Activated CD4-positive, alpha-beta T cell treated with anti-CD3 and anti-CD28 coated beads for 36 hours (primary cell): Measurements from ENCODE around the gene GRAMD4. TPM values are rescaled to one million over a fixed set of nuclear protein-coding genes. Genes with fewer than 3 reads are reported as not detected.
A peak's percentile ranks its signal among the peaks of the same experiment; 100 is the strongest.

ENCODE experiments used
- ATAC-seq: fragments of 200-7000 bp; cut with Tn5 transposase; one replicate; pipeline ENCODE4 v1.10.0; 2021; ENCODE audit warnings: mild to moderate bottlenecking, moderate library complexity
- CTCF ChIA-PET: fragments of 350-600 bp; sonication (Branson Sonifier 250); formaldehyde crosslinking; loops from one replicate; lab custom pipeline; 2021; ENCODE audit warnings: antibody characterized with exemption; lab: Charles Lee
- POLR2A ChIA-PET: fragments of 350-600 bp; sonication (Branson Sonifier 250); formaldehyde crosslinking; loops from one replicate; lab custom pipeline; 2021; ENCODE audit warnings: antibody characterized with exemption, inconsistent platforms; lab: Charles Lee
- DNase-seq: peaks from one replicate; pipeline ENCODE4 v3.0.0-alpha.2; 2020
- H3K27ac Mint-ChIP-seq: one replicate; pipeline ENCODE4 v1.8.0; 2021; ENCODE audit warnings: mixed read lengths
- H3K27me3 Mint-ChIP-seq: one replicate; pipeline ENCODE4 v1.8.0; 2021; ENCODE audit warnings: mixed read lengths
- H3K36me3 Mint-ChIP-seq: one replicate; pipeline ENCODE4 v1.8.0; 2021; ENCODE audit warnings: low read depth, mixed read lengths
- H3K4me1 Mint-ChIP-seq: one replicate; pipeline ENCODE4 v1.8.0; 2021; ENCODE audit warnings: mixed read lengths
- H3K4me3 Mint-ChIP-seq: one replicate; pipeline ENCODE4 v1.8.0; 2021; ENCODE audit warnings: mild to moderate bottlenecking, moderate library complexity, mixed read lengths
- H3K9me3 Mint-ChIP-seq: one replicate; pipeline ENCODE4 v1.8.0; 2021; ENCODE audit warnings: low read depth, mixed read lengths
- intact Hi-C, 2 experiments: fragments of 100-400 bp; cut with DNase I in 1 of 2; cut with micrococcal nuclease in 1 of 2; formaldehyde crosslinking; loops; one replicate each; pipeline versions ENCODE4 v1.14.2 to v1.15.1; 2022 to 2024; cut with DNase I, micrococcal nuclease
- total RNA-seq, 2 experiments: library from RNA; stranded (reverse); gene quantifications; one replicate each; pipeline ENCODE4 v1.2.3, GENCODE V29; 2021

GRAMD4 gene
- total RNA-seq, 2 experiments from 2014 or later = 25.7 to 40.7 TPM

DNA sequence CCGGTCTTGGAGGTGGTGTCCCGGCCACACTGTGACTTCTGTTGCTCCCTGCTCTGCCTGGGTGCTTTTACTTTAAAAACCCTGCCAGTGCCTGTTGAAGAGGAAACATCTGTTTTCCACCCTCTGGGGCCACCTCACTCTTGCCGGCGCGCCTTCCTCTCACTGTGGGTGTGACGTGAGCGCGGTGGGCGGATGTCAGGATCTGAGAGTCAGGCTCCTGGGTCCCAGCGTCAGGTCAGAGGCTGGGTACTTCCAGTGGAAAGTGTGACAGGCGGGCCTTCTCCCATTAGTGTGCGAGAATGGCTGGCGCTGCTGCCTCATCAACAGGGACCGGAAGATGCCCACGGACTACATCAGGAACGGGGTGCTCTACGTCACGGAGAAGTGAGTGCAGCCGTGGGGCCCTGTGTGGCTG, 54.2 kb downstream of the GRAMD4 start:
- Mint-ChIP-seq H3K27me3 (no peaks in the 10 kb centered on the region), H3K36me3 (peaks cover 22% of the 10 kb centered on the region), H3K4me1 (peaks cover 49% of the 10 kb centered on the region), H3K9me3 (no peaks in the 10 kb centered on the region), H3K4me3 (peak overlapping the region; percentile 85), H3K27ac (peak overlapping the region; percentile 96)
- peak; percentile 99 for DNase-seq
- ChIA-PET POLR2A (no interaction called here), CTCF (no interaction called here)
- peak; percentile 94 for ATAC-seq
- intact Hi-C loops = loop anchor here (1.0 to 5.0 kb wide), 15 partner anchors 13 to 637 kb away; partner anchors contain the start of genes CDPF1 (in 1 of the 2), CERK (in 1 of the 2), TBC1D22A (in 1 of the 2) and TRMU (in 1 of the 2)

DNA sequence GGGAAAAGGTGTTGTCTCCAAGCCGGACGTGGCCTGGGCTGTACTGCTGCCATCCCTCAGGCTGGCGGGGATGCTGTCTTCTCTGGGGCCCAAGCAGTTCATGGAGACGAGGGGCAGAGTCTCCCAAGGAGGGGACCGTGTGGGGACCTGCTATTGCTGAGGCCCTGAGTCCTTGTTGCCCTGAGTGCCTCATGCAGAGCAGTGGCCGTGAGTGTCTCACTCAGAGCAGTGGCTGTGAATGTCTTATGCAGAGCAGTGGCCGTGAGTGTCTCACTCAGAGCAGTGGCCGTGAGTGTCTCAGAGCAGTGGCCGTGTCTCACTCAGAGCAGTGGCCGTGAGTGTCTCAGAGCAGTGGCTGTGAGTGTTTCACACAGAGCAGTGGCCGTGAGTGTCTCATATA, 54.7 kb downstream of the GRAMD4 start:
- H3K27me3 Mint-ChIP-seq = no peaks in the 10 kb centered on the region
- ChIA-PET CTCF (interaction anchor here (1.0 kb wide), 1 partner anchor 112 kb away, joined by 5 read pairs; no protein-coding TSS in a partner anchor), POLR2A (no interaction called here)
- no peaks in the 10 kb centered on the region for H3K9me3 Mint-ChIP-seq
- ATAC-seq (peak; percentile 28), DNase-seq (peak; percentile 55)
- H3K36me3 Mint-ChIP-seq = peaks cover 22% of the 10 kb centered on the region
- intact Hi-C loops = loop anchor here (1.0 to 5.0 kb wide), 15 partner anchors 14 to 638 kb away; partner anchors contain the start of genes CDPF1 (in 1 of the 2), CERK (in 1 of the 2), TBC1D22A (in 1 of the 2) and TRMU (in 1 of the 2)
- H3K4me3 Mint-ChIP-seq = peak overlapping the region; percentile 85
- H3K4me1 Mint-ChIP-seq = peaks cover 49% of the 10 kb centered on the region
- peak overlapping the region; percentile 96 for H3K27ac Mint-ChIP-seq

DNA sequence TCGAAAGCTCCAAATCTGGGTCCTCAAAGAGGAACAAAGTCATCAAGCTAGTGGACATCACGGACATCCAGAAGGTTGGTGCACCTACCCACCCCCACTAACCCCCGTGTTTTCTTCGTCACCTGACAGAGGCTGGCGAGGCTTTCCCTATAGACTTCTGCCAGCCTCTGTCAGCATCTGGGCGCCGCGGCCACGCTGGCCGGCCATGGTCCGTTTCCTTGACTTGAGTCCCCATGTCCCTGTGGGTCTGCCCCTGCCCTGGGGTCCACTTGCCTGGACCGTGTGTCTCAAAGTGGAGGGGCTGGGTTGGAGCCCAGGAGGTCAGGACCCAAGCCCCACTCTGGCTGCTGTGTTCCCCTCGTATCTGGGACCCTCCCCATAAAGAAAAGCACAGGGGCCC, 55.3 kb downstream of the GRAMD4 start:
- no peak for DNase-seq
- no peak for ATAC-seq
- POLR2A ChIA-PET = no interaction called here
- Mint-ChIP-seq H3K27ac (peak overlapping the region; percentile 96), H3K9me3 (no peaks in the 10 kb centered on the region), H3K36me3 (peaks cover 22% of the 10 kb centered on the region), H3K4me3 (peak overlapping the region; percentile 85), H3K27me3 (no peaks in the 10 kb centered on the region), H3K4me1 (peaks cover 49% of the 10 kb centered on the region)
- CTCF ChIA-PET = interaction anchor here (0.6 to 1.0 kb wide), 2 partner anchors 112 to 134 kb away, joined by 3 to 5 read pairs; no protein-coding TSS in a partner anchor
- intact Hi-C loops = loop anchor here (2.0 kb wide), 3 partner anchors 15 to 99 kb away; no protein-coding TSS in a partner anchor

DNA sequence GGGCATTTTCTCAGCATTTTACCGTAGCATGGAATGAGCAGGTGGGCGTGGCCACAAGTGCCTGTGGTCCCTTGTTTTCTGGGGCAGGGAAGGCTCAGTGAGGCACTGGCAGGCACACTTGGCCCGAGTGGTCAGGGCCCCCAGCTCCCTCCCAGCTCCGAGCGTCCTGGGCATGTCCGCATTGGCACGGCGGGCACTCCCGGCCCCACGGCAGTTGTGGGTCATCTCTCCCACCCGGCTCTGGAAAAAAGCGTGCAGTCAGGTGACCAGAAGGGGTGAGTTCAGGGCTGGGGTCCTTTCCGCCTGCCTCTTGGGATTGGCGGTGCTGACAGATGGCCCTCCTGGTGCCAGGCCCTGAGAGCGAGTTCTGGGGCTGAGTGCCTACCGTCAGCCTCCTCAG, 55.8 kb downstream of the GRAMD4 start:
- POLR2A ChIA-PET = no interaction called here
- no peak for ATAC-seq
- H3K27ac Mint-ChIP-seq = peak overlapping the region; percentile 96
- no peaks in the 10 kb centered on the region for H3K9me3 Mint-ChIP-seq
- H3K4me3 Mint-ChIP-seq = peak overlapping the region; percentile 85
- H3K4me1 Mint-ChIP-seq = peaks cover 49% of the 10 kb centered on the region
- CTCF ChIA-PET = interaction anchor here (0.6 to 1.3 kb wide), 3 partner anchors 112 to 134 kb away, joined by 3 to 5 read pairs (median 4); no protein-coding TSS in a partner anchor
- no peak for DNase-seq
- intact Hi-C loops = loop anchor here (2.0 kb wide), 3 partner anchors 15 to 99 kb away; no protein-coding TSS in a partner anchor
- peaks cover 22% of the 10 kb centered on the region for H3K36me3 Mint-ChIP-seq
- no peaks in the 10 kb centered on the region for H3K27me3 Mint-ChIP-seq

DNA sequence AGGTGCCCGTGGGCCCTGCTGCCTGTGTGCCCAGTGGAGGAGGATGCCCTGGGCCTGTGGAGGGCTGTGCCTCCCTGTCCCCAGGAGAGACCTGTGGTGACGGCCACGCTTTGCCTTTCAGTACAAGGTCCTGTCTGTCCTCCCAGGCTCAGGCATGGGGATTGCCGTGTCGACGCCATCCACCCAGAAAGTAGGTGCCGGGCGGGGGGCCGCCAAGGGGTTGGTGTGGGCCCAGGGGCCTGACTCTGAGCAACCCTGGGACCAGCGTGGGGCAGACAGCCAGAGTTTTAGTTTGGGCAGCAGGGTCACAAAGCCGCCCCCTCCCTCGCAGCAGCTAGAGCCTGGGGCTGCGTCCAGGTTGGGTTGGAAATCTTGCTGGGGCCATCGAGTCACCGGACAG, 56.3 kb downstream of the GRAMD4 start:
- no peaks in the 10 kb centered on the region for H3K9me3 Mint-ChIP-seq
- peaks cover 49% of the 10 kb centered on the region for H3K4me1 Mint-ChIP-seq
- H3K36me3 Mint-ChIP-seq = peaks cover 22% of the 10 kb centered on the region
- ATAC-seq (no peak), DNase-seq (no peak)
- H3K4me3 Mint-ChIP-seq = peak overlapping the region; percentile 85
- intact Hi-C loops = no loop called here
- ChIA-PET POLR2A (interaction anchor here (0.7 kb wide), 1 partner anchor 30 kb away, joined by 3 read pairs; no protein-coding TSS in a partner anchor), CTCF (interaction anchor here (1.3 kb wide), 1 partner anchor 113 kb away, joined by 4 read pairs; no protein-coding TSS in a partner anchor)
- H3K27me3 Mint-ChIP-seq = no peaks in the 10 kb centered on the region
- peak overlapping the region; percentile 47 for H3K27ac Mint-ChIP-seq

DNA sequence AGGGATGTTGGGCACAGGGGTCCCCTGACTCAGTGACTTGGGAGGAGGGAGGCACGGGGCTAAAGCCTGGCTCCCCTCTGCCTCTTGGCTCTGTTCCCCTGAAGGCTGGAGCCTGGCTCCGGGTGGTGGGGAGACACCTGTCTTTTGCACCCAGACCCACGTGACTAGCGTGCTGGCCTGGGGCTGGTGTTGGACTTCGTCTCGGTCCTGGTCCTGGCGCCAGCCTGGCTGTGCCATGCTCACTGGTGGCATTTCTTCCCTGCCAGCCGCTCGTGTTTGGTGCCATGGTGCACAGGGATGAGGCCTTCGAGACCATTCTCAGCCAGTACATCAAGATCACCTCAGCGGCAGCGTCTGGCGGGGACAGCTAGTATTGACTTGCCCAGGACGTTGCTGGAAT, 56.7 kb downstream of the GRAMD4 start:
- no peak for ATAC-seq
- Mint-ChIP-seq H3K4me3 (peak overlapping the region; percentile 85), H3K9me3 (no peaks in the 10 kb centered on the region), H3K36me3 (peaks cover 22% of the 10 kb centered on the region), H3K27me3 (no peaks in the 10 kb centered on the region), H3K27ac (peak overlapping the region; percentile 47), H3K4me1 (peaks cover 49% of the 10 kb centered on the region)
- ChIA-PET CTCF (interaction anchor here (1.3 kb wide), 1 partner anchor 113 kb away, joined by 4 read pairs; no protein-coding TSS in a partner anchor), POLR2A (interaction anchor here (0.7 kb wide), 1 partner anchor 31 kb away, joined by 3 read pairs; no protein-coding TSS in a partner anchor)
- intact Hi-C loops = no loop called here
- DNase-seq = no peak

DNA sequence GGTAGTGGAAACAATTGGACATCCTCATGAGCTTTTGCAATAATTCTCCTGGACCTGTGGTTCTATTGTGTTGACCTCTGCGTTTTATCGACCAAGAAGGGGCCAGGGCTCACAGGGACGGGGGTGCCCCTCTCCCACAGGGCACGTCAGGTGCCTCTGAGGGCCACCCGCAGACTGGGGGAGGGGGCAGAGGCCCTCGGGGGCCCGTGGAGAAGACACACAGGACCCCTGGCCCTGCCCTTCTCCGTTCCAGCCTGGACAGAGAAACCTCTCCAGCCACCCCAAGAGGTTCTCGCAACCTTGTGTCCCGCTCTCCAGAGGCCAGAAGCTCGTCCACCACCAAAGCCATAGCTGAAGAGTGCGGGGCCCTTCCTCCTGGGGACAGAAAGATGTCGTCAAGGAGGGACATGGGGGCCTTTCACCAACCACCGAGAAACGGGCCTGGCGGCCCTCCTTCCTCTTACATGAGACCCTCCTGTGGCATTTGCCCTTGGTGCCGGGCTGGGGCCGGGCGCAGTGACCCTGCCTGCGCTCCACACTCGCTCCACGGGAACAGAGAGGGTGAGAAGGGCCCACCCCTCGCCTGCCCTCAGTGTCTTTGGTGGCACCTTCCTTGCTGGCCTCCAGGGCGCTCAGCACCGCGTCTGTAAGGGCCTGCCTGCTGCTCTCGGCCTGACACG, 57.3 kb downstream of the GRAMD4 start:
- H3K4me1 Mint-ChIP-seq = peaks cover 46% of the 10 kb centered on the region
- DNase-seq (no peak), ATAC-seq (no peak)
- ChIA-PET POLR2A (no interaction called here), CTCF (interaction anchor here (1.3 kb wide), 1 partner anchor 114 kb away, joined by 4 read pairs; no protein-coding TSS in a partner anchor)
- H3K4me3 Mint-ChIP-seq = peak overlapping the region; percentile 49
- H3K9me3 Mint-ChIP-seq = no peaks in the 10 kb centered on the region
- H3K36me3 Mint-ChIP-seq = peaks cover 22% of the 10 kb centered on the region
- intact Hi-C loops = no loop called here
- peak overlapping the region; percentile 67 for H3K27ac Mint-ChIP-seq
- H3K27me3 Mint-ChIP-seq = no peaks in the 10 kb centered on the region

DNA sequence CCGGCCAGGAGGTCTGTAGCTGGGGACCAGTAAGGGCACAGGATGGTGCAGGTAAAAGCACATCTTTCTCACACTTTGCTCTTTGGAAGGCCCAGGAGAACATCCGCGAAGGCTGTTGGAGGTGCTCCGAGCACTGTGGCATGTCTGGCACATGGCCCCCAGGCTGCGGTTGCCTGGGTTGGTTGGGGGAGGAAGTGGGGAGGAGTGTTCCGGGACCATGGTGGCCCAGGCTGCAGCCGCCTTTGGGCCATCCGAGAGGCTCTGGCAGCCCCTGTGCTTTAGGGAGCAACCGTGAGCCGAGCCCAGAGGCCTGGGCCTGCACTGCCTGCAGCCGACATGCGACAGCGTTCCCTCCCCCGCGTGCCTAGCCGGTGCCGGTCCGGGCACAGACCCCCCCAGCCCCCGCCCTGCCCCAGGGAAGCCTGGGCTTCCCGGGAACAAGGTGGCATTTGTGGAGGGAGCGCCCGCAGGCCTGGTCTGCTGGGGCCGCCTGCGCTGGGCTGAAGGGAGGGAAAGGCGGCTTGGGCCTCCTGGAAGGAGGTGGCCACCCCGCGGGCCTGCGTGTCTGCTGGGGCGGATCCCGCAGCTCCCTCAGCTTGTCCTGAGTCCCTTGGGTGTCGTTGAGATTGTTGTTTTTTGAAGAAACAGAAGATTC, 57.9 kb downstream of the GRAMD4 start:
- H3K9me3 Mint-ChIP-seq = no peaks in the 10 kb centered on the region
- no peaks in the 10 kb centered on the region for H3K27me3 Mint-ChIP-seq
- peaks cover 40% of the 10 kb centered on the region for H3K4me1 Mint-ChIP-seq
- H3K36me3 Mint-ChIP-seq = peaks cover 22% of the 10 kb centered on the region
- CTCF ChIA-PET = no interaction called here
- H3K27ac Mint-ChIP-seq = peak overlapping the region; percentile 67
- H3K4me3 Mint-ChIP-seq = peak overlapping the region; percentile 49
- POLR2A ChIA-PET = interaction anchor here (0.6 kb wide), 1 partner anchor 91 kb away, joined by 3 read pairs; no protein-coding TSS in a partner anchor
- DNase-seq (peak; percentile 37), ATAC-seq (no peak)
- intact Hi-C loops = no loop called here

DNA sequence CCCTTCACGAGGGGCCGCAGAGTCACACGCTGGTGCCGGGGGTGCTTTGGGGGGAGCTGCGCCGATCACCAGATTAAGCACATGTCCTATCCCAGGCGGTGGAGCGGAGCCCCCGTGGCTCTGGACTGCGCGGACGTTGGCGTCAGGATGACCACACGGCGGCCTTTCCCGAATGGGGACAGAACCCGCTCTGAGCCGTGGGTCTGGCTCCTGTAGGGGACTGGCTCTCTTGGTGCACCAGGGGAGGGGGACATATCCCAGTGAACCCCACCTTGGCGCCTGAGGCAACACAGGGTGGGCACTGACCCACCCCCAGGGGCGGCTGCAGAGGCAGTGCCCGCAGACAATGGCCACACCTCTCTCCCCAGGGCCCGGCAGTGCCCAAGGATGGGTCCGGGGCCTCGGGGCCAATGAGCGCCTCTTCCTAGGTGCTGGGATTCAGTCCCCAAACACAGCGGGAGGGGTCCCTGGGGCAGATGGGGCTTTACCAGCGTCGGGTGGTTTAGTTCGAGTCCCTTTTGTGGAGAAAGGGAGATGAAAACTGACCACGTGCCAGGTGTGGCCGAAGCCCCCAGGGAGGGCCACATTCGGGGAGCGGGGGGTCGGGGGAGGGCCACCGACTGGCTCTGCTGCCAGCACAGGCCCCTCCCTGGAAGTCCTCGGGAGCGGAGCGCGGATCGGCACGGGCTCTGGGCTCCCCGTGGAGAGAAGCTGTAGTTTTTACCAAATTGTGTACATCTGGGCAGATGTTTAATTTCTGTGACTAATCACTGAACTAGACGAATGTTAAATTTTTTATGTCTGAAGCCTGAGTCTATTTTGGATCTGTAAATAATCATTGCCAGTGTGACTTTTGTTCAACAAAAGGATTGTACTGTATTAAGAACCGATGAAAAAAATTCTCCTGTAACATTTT, 58.9 kb downstream of the GRAMD4 start:
- Mint-ChIP-seq H3K36me3 (peaks cover 18% of the 10 kb centered on the region), H3K27me3 (no peaks in the 10 kb centered on the region), H3K27ac (peak overlapping the region; percentile 58), H3K4me3 (no peak overlapping the region), H3K9me3 (no peaks in the 10 kb centered on the region), H3K4me1 (peaks cover 33% of the 10 kb centered on the region)
- ChIA-PET CTCF (no interaction called here), POLR2A (interaction anchor here (0.6 kb wide), 1 partner anchor 92 kb away, joined by 3 read pairs; no protein-coding TSS in a partner anchor)
- DNase-seq (no peak), ATAC-seq (no peak)
- intact Hi-C loops = no loop called here

DNA sequence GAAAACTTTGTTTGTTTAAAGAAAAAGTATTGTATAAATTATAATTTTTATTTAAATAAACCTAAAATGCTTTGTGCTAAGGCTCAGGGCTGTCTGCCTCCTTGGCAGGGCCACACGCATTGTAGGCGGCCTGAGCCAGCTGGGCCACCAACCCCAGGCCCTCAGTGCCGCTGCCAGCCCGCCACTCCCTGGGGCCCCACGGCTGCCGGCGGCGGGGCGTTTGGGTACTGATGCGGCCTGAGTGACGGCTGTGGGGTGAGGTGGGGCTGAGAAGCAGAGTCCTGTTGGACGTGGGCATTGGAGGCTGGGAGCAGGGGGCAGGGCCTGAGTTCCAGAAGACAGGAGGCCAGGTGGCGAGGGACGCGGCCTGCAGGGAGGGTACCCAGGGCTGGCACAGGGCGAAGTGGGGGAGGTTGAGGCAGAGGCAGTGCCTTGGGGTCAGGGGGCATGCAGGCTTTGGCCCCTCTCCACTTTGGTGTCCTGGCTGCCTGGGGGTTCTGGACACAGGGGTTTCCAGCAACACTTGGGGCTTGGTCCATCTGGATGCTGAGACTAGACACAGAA, 59.6 kb downstream of the GRAMD4 start:
- ATAC-seq (no peak), DNase-seq (no peak)
- CTCF ChIA-PET = no interaction called here
- no peak overlapping the region for H3K4me3 Mint-ChIP-seq
- H3K36me3 Mint-ChIP-seq = peaks cover 12% of the 10 kb centered on the region
- POLR2A ChIA-PET = no interaction called here
- H3K4me1 Mint-ChIP-seq = peaks cover 33% of the 10 kb centered on the region
- H3K9me3 Mint-ChIP-seq = no peaks in the 10 kb centered on the region
- no peaks in the 10 kb centered on the region for H3K27me3 Mint-ChIP-seq
- intact Hi-C loops = no loop called here
- H3K27ac Mint-ChIP-seq = no peak overlapping the region
